ENCODE results near the gene CDK19.
"Not testable (repeated sequence)": the region's sequence is repeated elsewhere in the genome, so short reads cannot be mapped to it uniquely, and the experiment has no call there.

Gene CDK19

GRCh38 chr6:110853754-110854477 lies 38.6 kb upstream of the CDK19 start:
- no peak for TF ChIP-seq CTCF (IDR thresholded peaks at IDR 0.05; ENCODE audit: borderline replicate concordance, control extremely low read depth, extremely low read depth, insufficient read depth, missing control alignments)
- in situ Hi-C loops (cut with MboI; ENCODE audit: low sequenced_read_pairs, unreplicated experiment), result no loop called here
- DNase-seq (ENCODE audit: low spot score), result no peak

GRCh38 chr6:110852773-110853172 lies 37.5 kb upstream of the CDK19 start:
- no peak for DNase-seq (ENCODE audit: low spot score)

GRCh38 chr6:110849781-110850180 lies 34.5 kb upstream of the CDK19 start:
- in situ Hi-C loops (cut with MboI; ENCODE audit: low sequenced_read_pairs, unreplicated experiment), result no loop called here
- no peak for DNase-seq (ENCODE audit: low spot score)
- no peak for TF ChIP-seq CTCF (IDR thresholded peaks at IDR 0.05; ENCODE audit: borderline replicate concordance, control extremely low read depth, extremely low read depth, insufficient read depth, missing control alignments)

More at GRCh38 chr6:110852773-110853172, 37.5 kb upstream of the CDK19 start:
- in situ Hi-C loops (cut with MboI; ENCODE audit: low sequenced_read_pairs, unreplicated experiment), result no loop called here
- no peak for TF ChIP-seq CTCF (IDR thresholded peaks at IDR 0.05; ENCODE audit: borderline replicate concordance, control extremely low read depth, extremely low read depth, insufficient read depth, missing control alignments)

GRCh38 chr6:110841266-110841665 lies 26.0 kb upstream of the CDK19 start:
- no peak for TF ChIP-seq CTCF (IDR thresholded peaks at IDR 0.05; ENCODE audit: borderline replicate concordance, control extremely low read depth, extremely low read depth, insufficient read depth, missing control alignments)
- no peak for DNase-seq (ENCODE audit: low spot score)
- in situ Hi-C loops (cut with MboI; ENCODE audit: low sequenced_read_pairs, unreplicated experiment), result no loop called here

- in situ Hi-C loops (cut with MboI; ENCODE audit: low sequenced_read_pairs, unreplicated experiment); DNase-seq (ENCODE audit: low spot score): not testable (repeated sequence)
Measured at GRCh38 chr6:110835751-110836150, 20.5 kb upstream of the CDK19 start.

- in situ Hi-C loops (cut with MboI; ENCODE audit: low sequenced_read_pairs, unreplicated experiment), result no loop called here
- TF ChIP-seq CTCF (IDR thresholded peaks at IDR 0.05; ENCODE audit: borderline replicate concordance, control extremely low read depth, extremely low read depth, insufficient read depth, missing control alignments), result no peak
- no peak for DNase-seq (ENCODE audit: low spot score)
Measured at GRCh38 chr6:110833831-110834230, 18.6 kb upstream of the CDK19 start.

GRCh38 chr6:110831405-110831804 lies 16.1 kb upstream of the CDK19 start:
- in situ Hi-C loops (cut with MboI; ENCODE audit: low sequenced_read_pairs, unreplicated experiment), result no loop called here
- DNase-seq (ENCODE audit: low spot score), result no peak
- TF ChIP-seq CTCF (IDR thresholded peaks at IDR 0.05; ENCODE audit: borderline replicate concordance, control extremely low read depth, extremely low read depth, insufficient read depth, missing control alignments), result no peak

Data from GM13976 (cell line).